ENCODE results near the gene MUC5AC.

GRCh38 chr11:1200611-1201191, 42.9 kb downstream of the MUC5AC start:
- no peak for TF ChIP-seq CTCF (IDR thresholded peaks at IDR 0.05)
- no peak for TF ChIP-seq ZFX (IDR thresholded peaks at IDR 0.05; ENCODE audit: borderline replicate concordance)
